ENCODE results near the gene SLC25A26.
"Not testable (repeated sequence)": the region's sequence is repeated elsewhere in the genome, so short reads cannot be mapped to it uniquely, and the experiment has no call there.

The SLC25A26 gene

GRCh38 chr3:66411961-66412887, 191.4 kb downstream of the SLC25A26 start:
- no peaks in the 10 kb centered on the region for H3K9me3 ChIP-seq (ENCODE audit: control insufficient read depth, insufficient read depth, low read length)
- H3K4me1 ChIP-seq (ENCODE audit: control insufficient read depth, insufficient read depth, low read length) = peaks cover 9% of the 10 kb centered on the region; the same call in 1 of the 2 replicates

DNA sequence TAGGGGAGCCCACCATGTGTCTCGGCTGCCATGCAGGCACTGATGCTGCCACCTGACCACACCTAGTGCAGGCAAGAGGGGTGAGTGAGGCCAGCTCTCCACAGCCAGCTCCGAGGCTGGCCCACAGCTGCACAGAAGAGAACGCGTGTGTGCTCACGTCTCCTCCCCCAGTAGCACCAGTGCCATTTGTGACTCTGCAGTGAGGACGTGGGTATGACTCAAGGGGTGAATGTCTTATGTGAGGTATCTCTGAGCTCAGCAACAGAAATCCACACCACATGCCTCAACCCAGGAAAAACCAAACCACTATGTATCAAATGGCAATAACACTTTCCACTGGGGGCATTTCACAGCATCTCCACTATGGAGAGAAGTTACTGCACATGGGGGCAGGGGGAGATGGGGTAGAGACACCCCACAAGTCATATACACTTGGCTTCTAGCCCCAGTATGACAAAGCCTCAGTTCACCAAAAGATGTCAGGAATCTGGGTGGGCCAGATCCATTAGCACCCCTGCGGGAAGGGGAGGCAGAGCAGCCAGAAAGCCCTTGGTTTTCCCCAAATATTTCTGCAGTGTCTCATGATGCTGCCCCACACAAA, 192.4 kb downstream of the SLC25A26 start:
- peaks cover 4% of the 10 kb centered on the region; the same call in 1 of the 2 replicates for H3K4me1 ChIP-seq (ENCODE audit: control insufficient read depth, insufficient read depth, low read length)
- no peaks in the 10 kb centered on the region for H3K27me3 ChIP-seq (ENCODE audit: control insufficient read depth, insufficient read depth, low read length)
- no peaks in the 10 kb centered on the region for H3K9me3 ChIP-seq (ENCODE audit: control insufficient read depth, insufficient read depth, low read length)
- H3K27ac ChIP-seq (ENCODE audit: low read depth, low read length) = no peak overlapping the region
- peaks cover 87% of the 10 kb centered on the region for H3K36me3 ChIP-seq (ENCODE audit: control insufficient read depth, insufficient read depth, low read length)
- H3K4me3 ChIP-seq (ENCODE audit: low read depth, low read length) = no peak overlapping the region
- H3K9ac ChIP-seq (ENCODE audit: low read depth, low read length) = no peak overlapping the region

More at GRCh38 chr3:66411961-66412887, 191.4 kb downstream of the SLC25A26 start:
- Histone ChIP-seq H3K36me3 (ENCODE audit: control insufficient read depth, insufficient read depth, low read length) (peaks cover 90% of the 10 kb centered on the region), H3K27ac (ENCODE audit: low read depth, low read length) (no peak overlapping the region), H3K4me3 (ENCODE audit: low read depth, low read length) (no peak overlapping the region), H3K27me3 (ENCODE audit: control insufficient read depth, insufficient read depth, low read length) (no peaks in the 10 kb centered on the region), H3K9ac (ENCODE audit: low read depth, low read length) (no peak overlapping the region)

- H3K27me3 ChIP-seq (ENCODE audit: control insufficient read depth, insufficient read depth, low read length) = no peaks in the 10 kb centered on the region
- H3K36me3 ChIP-seq (ENCODE audit: control insufficient read depth, insufficient read depth, low read length) = peaks cover 76% of the 10 kb centered on the region
- H3K9ac ChIP-seq (ENCODE audit: low read depth, low read length) = no peak overlapping the region
- no peaks in the 10 kb centered on the region for H3K9me3 ChIP-seq (ENCODE audit: control insufficient read depth, insufficient read depth, low read length)
- H3K27ac ChIP-seq (ENCODE audit: low read depth, low read length) = no peak overlapping the region
- H3K4me3 ChIP-seq (ENCODE audit: low read depth, low read length) = no peak overlapping the region
- peaks cover 8% of the 10 kb centered on the region for H3K4me1 ChIP-seq (ENCODE audit: control insufficient read depth, insufficient read depth, low read length)
These were observed 194.0 kb downstream of the SLC25A26 start for GRCh38 chr3:66414846-66415245.

DNA sequence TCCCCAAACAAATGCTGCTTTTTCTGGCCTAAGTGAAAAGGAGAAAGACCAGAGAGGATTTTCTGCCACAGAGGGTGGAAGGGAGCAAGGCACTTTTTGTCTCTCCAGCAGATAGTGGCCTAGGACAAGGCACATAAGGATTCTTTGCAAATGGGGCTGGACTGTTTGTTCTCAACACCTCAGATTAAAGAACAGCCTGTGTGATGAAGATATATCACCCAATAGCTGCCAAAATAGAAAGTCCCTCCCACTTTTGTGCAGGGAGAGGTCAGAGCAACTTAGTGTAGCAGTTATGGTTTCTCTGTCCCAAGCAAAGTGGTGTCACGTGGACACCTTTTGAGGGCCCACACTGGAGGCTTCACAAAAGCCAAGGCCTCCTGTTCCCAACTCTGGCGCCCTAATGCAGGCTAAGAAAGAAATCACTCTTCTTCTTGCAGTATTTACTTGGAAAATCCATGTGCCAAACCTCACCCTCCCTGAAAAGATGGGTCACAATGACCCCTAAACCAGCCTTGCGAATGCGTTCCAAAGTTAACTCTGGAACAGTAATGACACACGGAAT, 195.1 kb downstream of the SLC25A26 start:
- Histone ChIP-seq H3K27me3 (ENCODE audit: control insufficient read depth, insufficient read depth, low read length) (no peaks in the 10 kb centered on the region), H3K27ac (ENCODE audit: low read depth, low read length) (no peak overlapping the region), H3K9ac (ENCODE audit: low read depth, low read length) (no peak overlapping the region), H3K36me3 (ENCODE audit: control insufficient read depth, insufficient read depth, low read length) (peaks cover 75% of the 10 kb centered on the region), H3K4me1 (ENCODE audit: control insufficient read depth, insufficient read depth, low read length) (peaks cover 8% of the 10 kb centered on the region), H3K4me3 (ENCODE audit: low read depth, low read length) (no peak overlapping the region), H3K9me3 (ENCODE audit: control insufficient read depth, insufficient read depth, low read length) (peaks cover 9% of the 10 kb centered on the region)

- H3K27me3 ChIP-seq (ENCODE audit: control insufficient read depth, insufficient read depth, low read length) = no peaks in the 10 kb centered on the region
- peaks cover 68% of the 10 kb centered on the region for H3K36me3 ChIP-seq (ENCODE audit: control insufficient read depth, insufficient read depth, low read length)
- H3K4me3 ChIP-seq (ENCODE audit: low read depth, low read length) = no peak overlapping the region
- no peak overlapping the region for H3K9ac ChIP-seq (ENCODE audit: low read depth, low read length)
- H3K9me3 ChIP-seq (ENCODE audit: control insufficient read depth, insufficient read depth, low read length) = peaks cover 15% of the 10 kb centered on the region
- H3K4me1 ChIP-seq (ENCODE audit: control insufficient read depth, insufficient read depth, low read length) = peaks cover 8% of the 10 kb centered on the region
- no peak overlapping the region for H3K27ac ChIP-seq (ENCODE audit: low read depth, low read length)
These were observed 195.9 kb downstream of the SLC25A26 start for GRCh38 chr3:66416556-66417304.

- peaks cover 8% of the 10 kb centered on the region for H3K4me1 ChIP-seq (ENCODE audit: control insufficient read depth, insufficient read depth, low read length)
- H3K9me3 ChIP-seq (ENCODE audit: control insufficient read depth, insufficient read depth, low read length) = peaks cover 22% of the 10 kb centered on the region
- no peak overlapping the region for H3K27ac ChIP-seq (ENCODE audit: low read depth, low read length)
- H3K9ac ChIP-seq (ENCODE audit: low read depth, low read length) = no peak overlapping the region
- no peaks in the 10 kb centered on the region for H3K27me3 ChIP-seq (ENCODE audit: control insufficient read depth, insufficient read depth, low read length)
- H3K36me3 ChIP-seq (ENCODE audit: control insufficient read depth, insufficient read depth, low read length) = peaks cover 52% of the 10 kb centered on the region
- no peak overlapping the region for H3K4me3 ChIP-seq (ENCODE audit: low read depth, low read length)
These were observed 197.7 kb downstream of the SLC25A26 start for GRCh38 chr3:66418475-66418931.

- H3K27ac ChIP-seq (ENCODE audit: low read depth, low read length) = no peak overlapping the region
- peaks cover 26% of the 10 kb centered on the region for H3K9me3 ChIP-seq (ENCODE audit: control insufficient read depth, insufficient read depth, low read length)
- peaks cover 51% of the 10 kb centered on the region for H3K36me3 ChIP-seq (ENCODE audit: control insufficient read depth, insufficient read depth, low read length)
- H3K4me1 ChIP-seq (ENCODE audit: control insufficient read depth, insufficient read depth, low read length) = peaks cover 8% of the 10 kb centered on the region
- no peak overlapping the region for H3K4me3 ChIP-seq (ENCODE audit: low read depth, low read length)
- no peak overlapping the region for H3K9ac ChIP-seq (ENCODE audit: low read depth, low read length)
- H3K27me3 ChIP-seq (ENCODE audit: control insufficient read depth, insufficient read depth, low read length) = no peaks in the 10 kb centered on the region
These were observed 198.2 kb downstream of the SLC25A26 start for GRCh38 chr3:66419036-66419435.

GRCh38 chr3:66421144-66421543, 200.3 kb downstream of the SLC25A26 start:
- H3K4me1 ChIP-seq (ENCODE audit: control insufficient read depth, insufficient read depth, low read length); H3K4me3 ChIP-seq (ENCODE audit: low read depth, low read length); H3K27me3 ChIP-seq (ENCODE audit: control insufficient read depth, insufficient read depth, low read length); H3K9ac ChIP-seq (ENCODE audit: low read depth, low read length); H3K27ac ChIP-seq (ENCODE audit: low read depth, low read length): not testable (repeated sequence)
- Histone ChIP-seq H3K36me3 (ENCODE audit: control insufficient read depth, insufficient read depth, low read length) (peaks cover 31% of the 10 kb centered on the region), H3K9me3 (ENCODE audit: control insufficient read depth, insufficient read depth, low read length) (peaks cover 26% of the 10 kb centered on the region)

DNA sequence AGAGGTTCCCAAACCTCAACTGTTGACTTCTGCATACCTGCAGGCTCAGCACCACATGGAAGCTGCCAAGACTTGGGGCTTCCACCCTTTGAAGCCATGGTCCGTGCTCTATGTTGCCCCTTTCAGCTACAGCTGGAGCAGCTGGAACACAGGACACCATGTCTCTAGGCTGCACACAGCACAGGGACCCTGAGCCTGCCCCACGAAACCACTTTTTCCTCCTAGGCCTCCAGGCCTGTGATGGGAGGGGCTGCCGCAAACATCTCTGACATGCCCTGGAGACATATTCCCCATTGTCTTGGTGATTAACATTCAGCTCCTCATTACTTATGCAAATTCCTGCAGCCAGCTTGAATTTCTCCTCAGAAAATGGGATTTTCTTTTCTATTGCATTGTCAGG, 201.1 kb downstream of the SLC25A26 start:
- Histone ChIP-seq H3K36me3 (ENCODE audit: control insufficient read depth, insufficient read depth, low read length) (peaks cover 24% of the 10 kb centered on the region), H3K4me1 (ENCODE audit: control insufficient read depth, insufficient read depth, low read length) (peaks cover 15% of the 10 kb centered on the region), H3K9me3 (ENCODE audit: control insufficient read depth, insufficient read depth, low read length) (peaks cover 26% of the 10 kb centered on the region)
- H3K27me3 ChIP-seq (ENCODE audit: control insufficient read depth, insufficient read depth, low read length); H3K27ac ChIP-seq (ENCODE audit: low read depth, low read length); H3K4me3 ChIP-seq (ENCODE audit: low read depth, low read length); H3K9ac ChIP-seq (ENCODE audit: low read depth, low read length): not testable (repeated sequence)

DNA sequence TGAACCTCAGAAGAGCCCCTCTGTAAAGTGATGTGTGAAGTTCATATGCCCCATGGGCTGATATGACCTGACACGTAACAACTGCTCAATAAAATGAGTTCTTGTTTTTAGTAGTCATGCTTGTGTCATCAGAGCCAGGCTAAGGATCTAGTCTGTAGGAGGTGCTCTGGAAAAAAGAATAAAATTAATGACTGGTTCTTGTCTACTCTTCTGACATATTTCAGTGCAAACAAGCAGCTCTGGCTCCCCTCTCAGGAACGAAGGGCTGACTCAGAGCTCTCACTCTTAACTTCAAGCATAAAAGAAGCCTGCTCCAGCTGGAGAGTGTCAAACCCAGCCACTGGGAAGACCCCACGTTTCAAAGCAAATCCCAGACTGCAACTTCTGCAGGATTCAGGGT, 203.0 kb downstream of the SLC25A26 start:
- H3K4me1 ChIP-seq (ENCODE audit: control insufficient read depth, insufficient read depth, low read length) = peaks cover 15% of the 10 kb centered on the region
- no peak overlapping the region for H3K4me3 ChIP-seq (ENCODE audit: low read depth, low read length)
- H3K36me3 ChIP-seq (ENCODE audit: control insufficient read depth, insufficient read depth, low read length) = peaks cover 18% of the 10 kb centered on the region
- H3K27me3 ChIP-seq (ENCODE audit: control insufficient read depth, insufficient read depth, low read length) = no peaks in the 10 kb centered on the region
- peaks cover 26% of the 10 kb centered on the region for H3K9me3 ChIP-seq (ENCODE audit: control insufficient read depth, insufficient read depth, low read length)
- H3K9ac ChIP-seq (ENCODE audit: low read depth, low read length) = no peak overlapping the region
- H3K27ac ChIP-seq (ENCODE audit: low read depth, low read length) = no peak overlapping the region

Data from HUES48 (cell line).